ENCODE data around the gene DIP2C.
A peak's percentile ranks its signal among the peaks of the same experiment; 100 is the strongest.

DIP2C gene

GRCh38 chr10:387593-387891 is 301.9 kb downstream of the DIP2C start:
- no peak for DNase-seq

GRCh38 chr10:386771-387592 is 302.5 kb downstream of the DIP2C start:
- no peak for DNase-seq

DNA sequence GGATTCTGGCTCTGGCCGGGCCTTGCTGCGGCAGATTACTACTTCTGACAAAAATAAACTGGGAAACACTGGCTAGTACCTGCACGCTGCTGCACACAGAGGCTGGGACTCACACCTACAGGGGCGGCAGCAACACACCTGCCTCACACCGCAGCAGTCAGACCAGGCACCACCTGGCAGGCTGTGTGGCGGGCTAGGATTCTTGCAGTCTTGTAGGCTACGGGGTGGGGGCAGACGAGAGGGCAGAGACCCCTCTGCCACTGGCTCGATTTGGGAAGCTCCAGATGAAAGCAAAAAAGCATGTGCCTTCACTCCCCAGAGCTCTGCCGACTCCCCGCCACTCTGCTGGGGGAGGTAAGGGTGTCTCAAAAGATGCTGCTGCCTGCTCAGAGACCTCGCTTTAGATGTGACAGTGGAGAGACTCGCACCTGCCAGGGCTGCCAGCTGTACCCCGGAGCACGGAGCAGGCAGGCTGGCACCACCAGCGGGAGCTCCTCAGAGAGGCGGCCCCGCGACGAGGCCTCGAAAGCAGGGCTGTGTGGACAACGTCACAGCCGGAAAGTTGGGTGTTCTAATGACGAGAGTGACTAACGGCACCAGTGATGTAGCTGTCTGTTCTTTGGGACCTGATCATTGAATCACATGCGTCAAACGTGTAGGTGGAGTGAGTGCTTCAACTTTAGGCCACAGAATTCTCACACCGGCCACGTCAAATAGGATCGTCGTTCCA is 303.7 kb downstream of the DIP2C start:
- no peak for DNase-seq

DNA sequence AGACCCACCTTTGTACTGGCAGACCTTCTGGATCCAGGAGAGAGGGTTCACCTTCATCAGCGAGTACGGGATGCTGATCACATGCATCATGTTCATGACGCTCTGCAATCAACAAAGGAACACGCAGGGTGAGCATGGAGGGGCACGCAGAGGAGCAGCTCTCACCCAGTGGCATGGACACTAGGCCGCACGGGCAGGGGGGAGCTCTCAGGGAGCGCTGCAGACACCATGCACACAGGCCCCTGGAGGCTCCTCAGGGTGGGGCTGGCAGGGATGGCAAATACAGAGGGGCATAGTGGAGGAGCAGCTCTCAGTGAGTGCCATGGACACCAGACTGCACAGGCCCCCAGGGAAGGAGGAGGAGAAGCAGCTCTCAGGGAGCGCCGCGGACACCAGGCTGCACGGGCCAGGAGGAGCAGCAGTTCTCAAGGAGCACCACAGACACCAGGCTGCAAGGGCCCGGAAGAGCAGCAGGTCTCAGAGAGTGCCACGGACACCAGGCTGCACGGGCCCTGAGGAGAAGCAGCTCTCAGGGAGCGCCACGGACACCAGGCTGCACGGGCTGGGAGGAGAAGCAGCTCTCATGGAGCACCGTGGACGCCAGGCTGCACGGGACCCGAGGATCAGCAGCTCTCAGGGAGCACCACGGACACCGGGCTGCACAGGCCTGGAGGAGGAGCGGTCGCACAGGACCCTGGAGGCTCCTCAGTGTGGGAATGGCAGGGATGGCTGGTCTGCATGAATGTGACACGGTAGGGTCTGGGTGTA is 304.7 kb downstream of the DIP2C start:
- no peak for DNase-seq

DNA sequence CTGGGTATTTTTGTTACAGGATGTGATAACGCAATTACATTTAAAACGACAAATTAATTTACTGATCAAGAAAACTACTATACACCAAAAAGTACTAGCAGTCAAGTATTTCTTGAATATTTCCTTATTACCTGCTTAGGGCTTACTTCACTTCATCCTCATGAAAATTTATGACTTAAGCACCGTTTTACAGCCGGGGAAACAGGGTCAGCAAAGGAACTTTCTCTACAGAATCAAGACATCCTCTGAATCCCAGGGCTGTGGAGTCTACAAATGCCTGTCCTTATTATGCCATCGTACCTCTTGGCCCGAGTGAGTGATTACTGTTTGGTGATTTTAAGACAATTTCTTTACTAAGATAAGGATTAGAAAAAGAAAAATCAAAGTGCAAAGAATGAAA is 305.9 kb downstream of the DIP2C start:
- no peak for DNase-seq

DNA sequence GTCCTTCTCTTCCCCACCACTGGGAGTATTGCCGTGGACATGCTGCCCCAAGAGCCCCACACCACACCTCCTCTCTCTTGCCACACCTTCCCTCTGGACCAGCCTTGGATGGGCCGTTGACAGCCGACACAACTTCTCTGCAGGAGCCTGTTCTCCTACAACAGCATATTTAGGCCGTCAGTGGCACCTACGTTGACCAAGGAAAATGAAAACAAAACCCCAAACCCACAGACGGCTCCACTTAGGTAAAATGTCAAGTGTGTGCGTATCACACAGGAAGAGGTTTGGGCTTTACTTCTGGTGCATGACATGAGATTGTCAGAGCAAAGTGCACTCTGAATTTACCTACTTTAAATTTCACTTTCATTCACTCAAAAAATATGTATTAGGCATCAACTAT is 307.7 kb downstream of the DIP2C start:
- no peak for DNase-seq

GRCh38 chr10:381346-381745 is 308.1 kb downstream of the DIP2C start:
- no peak for DNase-seq

GRCh38 chr10:380313-380940 is 309.0 kb downstream of the DIP2C start:
- DNase-seq: peak; percentile 63

- no peak for DNase-seq
Observed at GRCh38 chr10:378930-379704, 310.4 kb downstream of the DIP2C start.

DNA sequence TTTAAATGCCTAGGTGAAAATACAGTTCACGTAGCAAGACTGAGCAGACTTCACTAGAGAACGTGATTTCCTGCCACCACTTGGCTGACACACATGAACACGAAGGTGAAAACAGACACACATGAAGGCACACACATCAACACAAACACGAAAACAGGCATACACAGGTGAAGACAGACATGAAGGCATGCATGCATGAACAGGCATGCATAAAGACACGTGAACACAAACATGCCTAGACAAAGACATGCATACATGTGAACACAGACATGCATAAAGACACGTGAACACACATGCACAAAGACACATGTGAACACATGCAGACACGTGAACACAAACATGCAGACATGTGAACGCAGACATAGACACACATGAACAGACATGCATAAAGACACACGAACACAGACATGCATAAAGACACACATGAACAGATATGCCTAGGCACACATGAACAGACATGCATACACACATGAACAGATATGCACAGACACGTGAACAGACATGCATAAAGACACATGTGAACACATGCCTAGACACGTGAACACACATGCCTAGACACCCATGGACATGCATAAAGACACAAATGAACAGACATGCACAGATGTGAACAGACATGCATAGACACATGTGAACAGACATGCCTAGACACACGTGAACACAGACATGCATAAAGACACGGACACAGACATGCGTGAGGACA is 311.1 kb downstream of the DIP2C start:
- DNase-seq: no peak

DNA sequence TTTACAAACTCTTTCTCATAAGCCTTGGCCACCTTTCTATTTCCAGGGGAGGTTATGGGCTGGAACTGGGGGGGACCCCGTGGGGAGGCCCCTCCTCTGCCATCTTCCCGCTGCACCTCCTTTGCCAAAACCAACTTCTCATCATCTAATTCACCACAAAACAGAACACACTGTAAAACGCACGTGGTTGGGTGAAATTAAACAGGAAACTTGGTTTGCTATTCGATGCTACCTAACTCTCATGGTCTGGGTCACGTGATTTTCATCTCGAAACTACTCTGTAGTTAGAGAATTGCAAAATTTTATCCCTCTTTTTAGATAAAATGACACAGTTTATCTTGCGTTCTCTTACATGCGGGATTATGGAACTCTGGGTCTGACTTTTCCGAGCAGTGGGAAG is 312.2 kb downstream of the DIP2C start:
- DNase-seq: no peak

- DNase-seq: no peak
Observed at GRCh38 chr10:375815-376505, 313.5 kb downstream of the DIP2C start.

- DNase-seq: no peak
Observed at GRCh38 chr10:374354-374753, 315.1 kb downstream of the DIP2C start.

- peak; percentile 95 for DNase-seq
Observed at GRCh38 chr10:373526-374309, 315.8 kb downstream of the DIP2C start.

DNA sequence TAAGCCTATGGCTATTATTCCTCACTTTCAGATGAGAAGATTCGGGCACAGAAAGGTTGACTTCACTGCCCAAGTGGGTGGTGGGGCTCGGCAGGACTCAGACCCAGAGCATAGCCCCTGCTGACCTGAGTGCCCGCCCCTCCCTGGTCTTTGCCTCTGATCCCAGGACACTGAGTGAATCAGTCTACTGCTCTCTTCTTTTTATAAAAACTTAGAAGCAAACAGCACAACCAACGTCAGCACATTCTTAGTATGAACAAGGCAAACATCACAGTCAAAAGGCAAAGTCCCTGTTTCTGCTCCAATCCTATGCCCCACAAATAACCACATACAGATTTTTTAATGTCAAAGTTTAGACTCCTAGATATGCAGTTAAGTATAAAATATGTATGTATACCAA is 316.5 kb downstream of the DIP2C start:
- peak; percentile 68 for DNase-seq

DNA sequence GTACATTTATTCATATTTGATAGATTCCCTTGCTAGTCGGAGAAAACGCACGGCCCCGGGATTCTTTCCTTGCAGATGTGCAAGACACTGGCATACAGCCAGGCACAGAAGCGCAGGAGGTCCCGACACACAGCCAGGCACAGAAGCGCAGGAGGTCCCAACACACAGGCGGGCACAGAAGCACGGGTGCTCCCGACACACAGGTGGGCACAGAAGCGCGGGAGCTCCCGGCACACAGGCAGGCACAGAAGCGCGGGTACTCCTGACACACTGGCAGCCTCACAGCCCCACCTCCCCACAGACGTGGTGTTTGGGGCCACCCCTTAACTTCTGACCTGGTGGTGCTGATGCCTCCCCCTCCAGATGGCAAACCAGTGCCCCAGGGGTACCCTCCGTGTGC is 316.9 kb downstream of the DIP2C start:
- DNase-seq: peak; percentile 17

- DNase-seq: no peak
Observed at GRCh38 chr10:371515-371914, 318.0 kb downstream of the DIP2C start.

- DNase-seq: peak; percentile 31
Observed at GRCh38 chr10:370449-370825, 319.0 kb downstream of the DIP2C start.

DNA sequence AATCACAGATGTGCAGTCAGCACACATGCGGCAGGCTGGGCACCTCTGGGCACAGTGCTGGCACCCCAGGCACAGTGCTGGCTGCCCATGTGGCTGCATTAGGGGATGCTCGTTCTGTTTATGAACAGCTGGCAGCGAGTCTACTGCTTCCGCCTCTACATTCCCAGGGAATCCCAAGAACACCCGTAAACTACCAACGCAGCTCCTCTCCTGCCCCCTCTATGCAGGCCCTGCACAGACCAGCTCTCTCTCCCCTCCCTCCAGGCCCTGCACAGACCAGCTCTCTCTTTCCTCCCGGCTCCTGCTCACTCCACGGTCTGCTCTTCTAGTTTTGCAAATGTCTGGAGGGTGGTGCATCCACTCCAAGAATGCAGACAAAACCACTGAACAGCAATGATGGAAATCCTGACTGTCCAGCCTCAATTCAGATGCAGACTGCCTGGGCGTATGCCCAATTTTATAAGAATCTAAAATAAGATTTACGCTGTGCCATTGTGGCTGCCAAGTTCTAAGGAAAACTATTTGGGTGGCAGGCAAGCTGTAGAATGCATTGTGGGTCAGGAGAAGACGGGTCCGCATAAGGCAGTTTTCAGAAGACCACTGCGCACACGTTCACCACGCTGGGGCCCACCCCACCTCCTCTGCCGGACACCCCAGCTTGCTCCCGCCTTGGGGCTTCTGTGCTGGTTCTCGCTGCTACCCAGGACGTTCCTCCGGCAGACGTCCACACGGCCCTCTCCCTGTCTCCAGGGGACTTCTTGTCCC is 319.6 kb downstream of the DIP2C start:
- peak; percentile 96 for DNase-seq

Data from fibroblast of skin of abdomen (primary cell).